H9 (cell line): ENCODE results near the gene GLB1L2. TPM values are rescaled to one million over a fixed set of nuclear protein-coding genes. Genes with fewer than 3 reads are reported as not detected.

Experiments
- DNase-seq: peaks from one replicate; pipeline ENCODE4 v3.0.0-alpha.2; 2017
- H2AFZ ChIP-seq: one replicate; pipeline ENCODE4 v1.6.1; 2013; ENCODE audit warnings: mild to moderate bottlenecking, low read length, control low read depth, moderate library complexity
- H2AK5ac ChIP-seq: 2 replicates; pipeline ENCODE4 v1.6.1; 2013; ENCODE audit warnings: low read length, control low read depth, mixed read lengths; ENCODE audit not compliant: insufficient read length
- H2BK120ac ChIP-seq: one replicate; pipeline ENCODE4 v1.6.1; 2013; ENCODE audit warnings: low read depth, mild to moderate bottlenecking, low read length, control low read depth, inconsistent platforms; ENCODE audit not compliant: poor library complexity, severe bottlenecking
- H2BK12ac ChIP-seq: 2 replicates; pipeline ENCODE4 v1.6.1; 2013; ENCODE audit warnings: low read length, control low read depth, mixed read lengths, low read depth; ENCODE audit not compliant: insufficient read length
- H2BK15ac ChIP-seq: 2 replicates; pipeline ENCODE4 v1.6.1; 2013; ENCODE audit warnings: low read depth, low read length, control low read depth
- H2BK20ac ChIP-seq: one replicate; pipeline ENCODE4 v1.6.1; 2013; ENCODE audit warnings: low read depth, mild to moderate bottlenecking, low read length, control low read depth, inconsistent platforms; ENCODE audit not compliant: poor library complexity, severe bottlenecking
- H2BK5ac ChIP-seq: 2 replicates; pipeline ENCODE4 v1.6.1; 2013; ENCODE audit warnings: low read length, control low read depth, mixed read lengths; ENCODE audit not compliant: insufficient read length
- H3K14ac ChIP-seq: 2 replicates; pipeline ENCODE4 v1.6.1; 2013; ENCODE audit warnings: low read length, control low read depth; ENCODE audit not compliant: insufficient read depth
- H3K18ac ChIP-seq: 2 replicates; pipeline ENCODE4 v1.6.1; 2013; ENCODE audit warnings: low read depth, mild to moderate bottlenecking, mixed read lengths, low read length, control low read depth; ENCODE audit not compliant: insufficient read length
- H3K23ac ChIP-seq: 2 replicates; pipeline ENCODE4 v1.6.1; 2013; ENCODE audit warnings: low read length, control low read depth, mixed read lengths, low read depth; ENCODE audit not compliant: insufficient read length
- H3K23me2 ChIP-seq: 2 replicates; pipeline ENCODE4 v1.6.1; 2013; ENCODE audit warnings: low read depth, mild to moderate bottlenecking, mixed read lengths, low read length, control low read depth; ENCODE audit not compliant: insufficient read length, poor library complexity, severe bottlenecking
- H3K27ac ChIP-seq: 2 replicates; pipeline ENCODE4 v1.5.1; 2013; ENCODE audit warnings: low read length, control low read depth, mixed read lengths, low read depth; ENCODE audit not compliant: insufficient read length
- H3K27me3 ChIP-seq: 2 replicates; pipeline ENCODE4 v1.6.1; 2013; ENCODE audit warnings: low read length, control low read depth, inconsistent platforms; ENCODE audit not compliant: insufficient read depth
- H3K4ac ChIP-seq: 2 replicates; pipeline ENCODE4 v1.6.1; 2013; ENCODE audit warnings: low read depth, mild to moderate bottlenecking, control low read depth, inconsistent platforms, low read length, moderate library complexity
- H3K4me1 ChIP-seq: 2 replicates; pipeline ENCODE4 v1.6.1; 2013; ENCODE audit warnings: low read length, control low read depth, inconsistent platforms; ENCODE audit not compliant: insufficient read depth
- H3K4me2 ChIP-seq: 2 replicates; pipeline ENCODE4 v1.6.1; 2013; ENCODE audit warnings: low read length, control low read depth, mixed read lengths; ENCODE audit not compliant: insufficient read length, insufficient read depth
- H3K56ac ChIP-seq: 2 replicates; pipeline ENCODE4 v1.6.1; 2013; ENCODE audit warnings: low read depth, mild to moderate bottlenecking, mixed read lengths, low read length, control low read depth; ENCODE audit not compliant: insufficient read length
- H3K79me1 ChIP-seq: 2 replicates; pipeline ENCODE4 v1.6.1; 2013; ENCODE audit warnings: low read depth, mild to moderate bottlenecking, moderate library complexity, low read length, control low read depth, inconsistent platforms; ENCODE audit not compliant: insufficient read depth, poor library complexity, severe bottlenecking
- H3K79me2 ChIP-seq: 2 replicates; pipeline ENCODE4 v1.6.1; 2013; ENCODE audit warnings: low read length, control low read depth, inconsistent platforms; ENCODE audit not compliant: insufficient read depth
- H3K9ac ChIP-seq: 2 replicates; pipeline ENCODE4 v1.6.1; 2013; ENCODE audit warnings: low read length, control low read depth, mixed read lengths; ENCODE audit not compliant: insufficient read length; ENCODE audit errors: extremely low read depth
- H3K9me3 ChIP-seq: one replicate; pipeline ENCODE4 v1.6.1; 2013; ENCODE audit warnings: low read depth, low read length, inconsistent platforms; ENCODE audit not compliant: control insufficient read depth
- H3T11ph ChIP-seq: one replicate; pipeline ENCODE4 v1.6.1; 2013; ENCODE audit warnings: mild to moderate bottlenecking, low read length, control low read depth, inconsistent platforms
- H4K20me1 ChIP-seq: one replicate; pipeline ENCODE4 v1.6.1; 2013; ENCODE audit not compliant: control insufficient read depth, insufficient read length, insufficient read depth
- H4K5ac ChIP-seq: 2 replicates; pipeline ENCODE4 v1.6.1; 2013; ENCODE audit warnings: low read depth, mild to moderate bottlenecking, mixed read lengths, low read length, control low read depth; ENCODE audit not compliant: insufficient read length
- H4K8ac ChIP-seq: replicated peaks from 2 replicates; pipeline ENCODE4 v1.6.1; 2013; ENCODE audit warnings: low read length, control low read depth, mixed read lengths, low read depth; ENCODE audit not compliant: insufficient read length
- H4K91ac ChIP-seq: 2 replicates; pipeline ENCODE4 v1.6.1; 2013; ENCODE audit warnings: low read depth, mild to moderate bottlenecking, moderate library complexity, mixed read lengths, low read length, control low read depth; ENCODE audit not compliant: insufficient read length
- H3K27ac Mint-ChIP-seq, 3 experiments: 2 replicates in 2 of 3; 3 replicates in 1 of 3; pipeline ENCODE4 v1.8.0; 2020 to 2021; ENCODE audit warnings: mixed read lengths in 3 of 3, mild to moderate bottlenecking in 1 of 3, moderate library complexity in 1 of 3
- H3K27me3 Mint-ChIP-seq: 2 replicates; pipeline ENCODE4 v1.8.0; 2021; ENCODE audit warnings: low read depth, mild to moderate bottlenecking, moderate library complexity, mixed read lengths
- H3K36me3 Mint-ChIP-seq, 3 experiments: 2 replicates in 2 of 3; 3 replicates in 1 of 3; pipeline ENCODE4 v1.8.0; 2020 to 2021; ENCODE audit warnings: low read depth in 3 of 3, mixed read lengths in 3 of 3; ENCODE audit not compliant: insufficient read depth in 1 of 3
- H3K4me1 Mint-ChIP-seq, 2 experiments: 2 replicates each; pipeline ENCODE4 v1.8.0; 2020; ENCODE audit warnings: mixed read lengths in 2 of 2
- H3K4me3 Mint-ChIP-seq, 2 experiments: 2 replicates in 1 of 2; 3 replicates in 1 of 2; pipeline ENCODE4 v1.8.0; 2020 to 2021; ENCODE audit warnings: mild to moderate bottlenecking in 2 of 2, mixed read lengths in 2 of 2, moderate library complexity in 1 of 2
- H3K9me3 Mint-ChIP-seq, 2 experiments: 2 replicates in 1 of 2; 3 replicates in 1 of 2; pipeline ENCODE4 v1.8.0; 2020; ENCODE audit warnings: mild to moderate bottlenecking in 2 of 2, mixed read lengths in 2 of 2, moderate library complexity in 1 of 2
- WGBS: extraction: QIAGEN DNeasy Blood & Tissue Kit; methylation state at CpG from one replicate; pipeline ENCODE4 v1.1.7; 2013; ENCODE audit warnings: missing lambda C conversion rate, low lambda C conversion rate, mixed read lengths; ENCODE audit not compliant: insufficient read length; ENCODE audit errors: extremely low coverage; 5-methylcytosine and 5-hydroxymethylcytosine counted together
- total RNA-seq: library from RNA; stranded (reverse); gene quantifications from 2 replicates; pipeline ENCODE4 v1.2.1, GENCODE V29; 2021
- TF ChIP-seq, protein P1 (sequence below): fragments of 200-600 bp; sonication (generic); conservative IDR thresholded peaks from 3 replicates; pipeline ENCODE4 v1.8.0; 2021; ENCODE audit warnings: antibody characterized with exemption, mild to moderate bottlenecking

GLB1L2 gene
- total RNA-seq, 1 experiment from 2014 or later: 2.4 TPM

DNA sequence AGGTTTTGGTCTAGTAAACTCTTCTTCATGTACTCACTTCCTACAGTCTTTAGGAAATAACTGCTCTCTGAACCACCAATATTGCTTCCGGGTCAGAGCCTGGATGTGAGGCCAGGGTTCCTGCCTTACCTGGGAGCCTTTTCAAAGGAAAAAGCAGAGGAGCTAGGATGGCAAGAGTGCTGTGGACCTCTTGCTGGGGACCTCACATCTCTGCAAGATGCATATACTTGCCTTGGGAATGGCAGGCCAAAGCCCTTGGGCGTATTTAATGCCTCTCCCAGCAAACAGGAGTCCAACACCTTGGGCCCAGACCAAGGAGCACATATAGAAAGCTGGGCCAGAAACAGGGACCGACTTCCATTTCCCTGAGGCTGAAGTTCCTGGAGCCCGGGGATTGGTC is 5.3 kb downstream of the GLB1L2 start:
- peaks cover 9% of the 10 kb centered on the region in 2 experiments for H3K4me1 Mint-ChIP-seq
- no peaks in the 10 kb centered on the region for H3K36me3 Mint-ChIP-seq
- Histone ChIP-seq H3K4ac (no peak overlapping the region), H2AFZ (no peak overlapping the region), H2AK5ac (no peak overlapping the region), H4K5ac (no peak overlapping the region), H3K9ac (no peak overlapping the region), H3K79me1 (no peaks in the 10 kb centered on the region), H3K4me1 (0 out of 2 replicates have a peak, but pooled peaks cover 3% of the 10 kb centered on the region), H3K4me2 (no peak overlapping the region), H3K18ac (no peak overlapping the region), H4K20me1 (no peaks in the 10 kb centered on the region), H4K91ac (no peak overlapping the region), H3T11ph (no peak overlapping the region), H3K23me2 (peaks cover 1% of the 10 kb centered on the region), H2BK120ac (no peak overlapping the region), H3K27ac (no peak overlapping the region), H2BK12ac (no peak overlapping the region), H2BK5ac (no peak overlapping the region), H3K14ac (no peak overlapping the region), H2BK15ac (no peak overlapping the region), H3K56ac (no peak overlapping the region), H2BK20ac (no peak overlapping the region), H4K8ac (no peak overlapping the region), H3K23ac (no peak overlapping the region), H3K79me2 (no peaks in the 10 kb centered on the region), H3K9me3 (no peaks in the 10 kb centered on the region), H3K27me3 (no peaks in the 10 kb centered on the region; the same call in 1 of the 2 replicates)
- no peak overlapping the region for H3K27ac Mint-ChIP-seq
- peaks cover 41% of the 10 kb centered on the region for H3K27me3 Mint-ChIP-seq
- H3K4me3 Mint-ChIP-seq: no peak overlapping the region
- WGBS: no CpG with 5 or more reads among the region's 4 CpGs
- no peak for DNase-seq
- H3K9me3 Mint-ChIP-seq: no peaks in the 10 kb centered on the region
- TF ChIP-seq, protein P1, sequence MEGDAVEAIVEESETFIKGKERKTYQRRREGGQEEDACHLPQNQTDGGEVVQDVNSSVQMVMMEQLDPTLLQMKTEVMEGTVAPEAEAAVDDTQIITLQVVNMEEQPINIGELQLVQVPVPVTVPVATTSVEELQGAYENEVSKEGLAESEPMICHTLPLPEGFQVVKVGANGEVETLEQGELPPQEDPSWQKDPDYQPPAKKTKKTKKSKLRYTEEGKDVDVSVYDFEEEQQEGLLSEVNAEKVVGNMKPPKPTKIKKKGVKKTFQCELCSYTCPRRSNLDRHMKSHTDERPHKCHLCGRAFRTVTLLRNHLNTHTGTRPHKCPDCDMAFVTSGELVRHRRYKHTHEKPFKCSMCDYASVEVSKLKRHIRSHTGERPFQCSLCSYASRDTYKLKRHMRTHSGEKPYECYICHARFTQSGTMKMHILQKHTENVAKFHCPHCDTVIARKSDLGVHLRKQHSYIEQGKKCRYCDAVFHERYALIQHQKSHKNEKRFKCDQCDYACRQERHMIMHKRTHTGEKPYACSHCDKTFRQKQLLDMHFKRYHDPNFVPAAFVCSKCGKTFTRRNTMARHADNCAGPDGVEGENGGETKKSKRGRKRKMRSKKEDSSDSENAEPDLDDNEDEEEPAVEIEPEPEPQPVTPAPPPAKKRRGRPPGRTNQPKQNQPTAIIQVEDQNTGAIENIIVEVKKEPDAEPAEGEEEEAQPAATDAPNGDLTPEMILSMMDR: no peak
